H9 (cell line): ENCODE results near the gene GJE1. TPM values are rescaled to one million over a fixed set of nuclear protein-coding genes. Genes with fewer than 3 reads are reported as not detected.

ENCODE experiments used
- DNase-seq: peaks from one replicate; pipeline ENCODE4 v3.0.0-alpha.2; 2017
- H2AFZ ChIP-seq: one replicate; pipeline ENCODE4 v1.6.1; 2013; ENCODE audit warnings: mild to moderate bottlenecking, low read length, control low read depth, moderate library complexity
- H2AK5ac ChIP-seq: 2 replicates; pipeline ENCODE4 v1.6.1; 2013; ENCODE audit warnings: low read length, control low read depth, mixed read lengths; ENCODE audit not compliant: insufficient read length
- H2BK120ac ChIP-seq: one replicate; pipeline ENCODE4 v1.6.1; 2013; ENCODE audit warnings: low read depth, mild to moderate bottlenecking, low read length, control low read depth, inconsistent platforms; ENCODE audit not compliant: poor library complexity, severe bottlenecking
- H2BK12ac ChIP-seq: 2 replicates; pipeline ENCODE4 v1.6.1; 2013; ENCODE audit warnings: low read length, control low read depth, mixed read lengths, low read depth; ENCODE audit not compliant: insufficient read length
- H2BK15ac ChIP-seq: 2 replicates; pipeline ENCODE4 v1.6.1; 2013; ENCODE audit warnings: low read depth, low read length, control low read depth
- H2BK20ac ChIP-seq: one replicate; pipeline ENCODE4 v1.6.1; 2013; ENCODE audit warnings: low read depth, mild to moderate bottlenecking, low read length, control low read depth, inconsistent platforms; ENCODE audit not compliant: poor library complexity, severe bottlenecking
- H2BK5ac ChIP-seq: 2 replicates; pipeline ENCODE4 v1.6.1; 2013; ENCODE audit warnings: low read length, control low read depth, mixed read lengths; ENCODE audit not compliant: insufficient read length
- H3K14ac ChIP-seq: 2 replicates; pipeline ENCODE4 v1.6.1; 2013; ENCODE audit warnings: low read length, control low read depth; ENCODE audit not compliant: insufficient read depth
- H3K18ac ChIP-seq: 2 replicates; pipeline ENCODE4 v1.6.1; 2013; ENCODE audit warnings: low read depth, mild to moderate bottlenecking, mixed read lengths, low read length, control low read depth; ENCODE audit not compliant: insufficient read length
- H3K23ac ChIP-seq: 2 replicates; pipeline ENCODE4 v1.6.1; 2013; ENCODE audit warnings: low read length, control low read depth, mixed read lengths, low read depth; ENCODE audit not compliant: insufficient read length
- H3K23me2 ChIP-seq: 2 replicates; pipeline ENCODE4 v1.6.1; 2013; ENCODE audit warnings: low read depth, mild to moderate bottlenecking, mixed read lengths, low read length, control low read depth; ENCODE audit not compliant: insufficient read length, poor library complexity, severe bottlenecking
- H3K27ac ChIP-seq: 2 replicates; pipeline ENCODE4 v1.5.1; 2013; ENCODE audit warnings: low read length, control low read depth, mixed read lengths, low read depth; ENCODE audit not compliant: insufficient read length
- H3K27me3 ChIP-seq: 2 replicates; pipeline ENCODE4 v1.6.1; 2013; ENCODE audit warnings: low read length, control low read depth, inconsistent platforms; ENCODE audit not compliant: insufficient read depth
- H3K4ac ChIP-seq: 2 replicates; pipeline ENCODE4 v1.6.1; 2013; ENCODE audit warnings: low read depth, mild to moderate bottlenecking, control low read depth, inconsistent platforms, low read length, moderate library complexity
- H3K4me1 ChIP-seq: 2 replicates; pipeline ENCODE4 v1.6.1; 2013; ENCODE audit warnings: low read length, control low read depth, inconsistent platforms; ENCODE audit not compliant: insufficient read depth
- H3K4me2 ChIP-seq: 2 replicates; pipeline ENCODE4 v1.6.1; 2013; ENCODE audit warnings: low read length, control low read depth, mixed read lengths; ENCODE audit not compliant: insufficient read length, insufficient read depth
- H3K56ac ChIP-seq: 2 replicates; pipeline ENCODE4 v1.6.1; 2013; ENCODE audit warnings: low read depth, mild to moderate bottlenecking, mixed read lengths, low read length, control low read depth; ENCODE audit not compliant: insufficient read length
- H3K79me1 ChIP-seq: 2 replicates; pipeline ENCODE4 v1.6.1; 2013; ENCODE audit warnings: low read depth, mild to moderate bottlenecking, moderate library complexity, low read length, control low read depth, inconsistent platforms; ENCODE audit not compliant: insufficient read depth, poor library complexity, severe bottlenecking
- H3K79me2 ChIP-seq: 2 replicates; pipeline ENCODE4 v1.6.1; 2013; ENCODE audit warnings: low read length, control low read depth, inconsistent platforms; ENCODE audit not compliant: insufficient read depth
- H3K9ac ChIP-seq: 2 replicates; pipeline ENCODE4 v1.6.1; 2013; ENCODE audit warnings: low read length, control low read depth, mixed read lengths; ENCODE audit not compliant: insufficient read length; ENCODE audit errors: extremely low read depth
- H3K9me3 ChIP-seq: one replicate; pipeline ENCODE4 v1.6.1; 2013; ENCODE audit warnings: low read depth, low read length, inconsistent platforms; ENCODE audit not compliant: control insufficient read depth
- H3T11ph ChIP-seq: one replicate; pipeline ENCODE4 v1.6.1; 2013; ENCODE audit warnings: mild to moderate bottlenecking, low read length, control low read depth, inconsistent platforms
- H4K20me1 ChIP-seq: one replicate; pipeline ENCODE4 v1.6.1; 2013; ENCODE audit not compliant: control insufficient read depth, insufficient read length, insufficient read depth
- H4K5ac ChIP-seq: 2 replicates; pipeline ENCODE4 v1.6.1; 2013; ENCODE audit warnings: low read depth, mild to moderate bottlenecking, mixed read lengths, low read length, control low read depth; ENCODE audit not compliant: insufficient read length
- H4K8ac ChIP-seq: replicated peaks from 2 replicates; pipeline ENCODE4 v1.6.1; 2013; ENCODE audit warnings: low read length, control low read depth, mixed read lengths, low read depth; ENCODE audit not compliant: insufficient read length
- H4K91ac ChIP-seq: 2 replicates; pipeline ENCODE4 v1.6.1; 2013; ENCODE audit warnings: low read depth, mild to moderate bottlenecking, moderate library complexity, mixed read lengths, low read length, control low read depth; ENCODE audit not compliant: insufficient read length
- H3K27ac Mint-ChIP-seq, 3 experiments: 2 replicates in 2 of 3; 3 replicates in 1 of 3; pipeline ENCODE4 v1.8.0; 2020 to 2021; ENCODE audit warnings: mixed read lengths in 3 of 3, mild to moderate bottlenecking in 1 of 3, moderate library complexity in 1 of 3
- H3K27me3 Mint-ChIP-seq: 2 replicates; pipeline ENCODE4 v1.8.0; 2021; ENCODE audit warnings: low read depth, mild to moderate bottlenecking, moderate library complexity, mixed read lengths
- H3K36me3 Mint-ChIP-seq, 3 experiments: 2 replicates in 2 of 3; 3 replicates in 1 of 3; pipeline ENCODE4 v1.8.0; 2020 to 2021; ENCODE audit warnings: low read depth in 3 of 3, mixed read lengths in 3 of 3; ENCODE audit not compliant: insufficient read depth in 1 of 3
- H3K4me1 Mint-ChIP-seq, 2 experiments: 2 replicates each; pipeline ENCODE4 v1.8.0; 2020; ENCODE audit warnings: mixed read lengths in 2 of 2
- H3K4me3 Mint-ChIP-seq, 2 experiments: 2 replicates in 1 of 2; 3 replicates in 1 of 2; pipeline ENCODE4 v1.8.0; 2020 to 2021; ENCODE audit warnings: mild to moderate bottlenecking in 2 of 2, mixed read lengths in 2 of 2, moderate library complexity in 1 of 2
- H3K9me3 Mint-ChIP-seq, 2 experiments: 2 replicates in 1 of 2; 3 replicates in 1 of 2; pipeline ENCODE4 v1.8.0; 2020; ENCODE audit warnings: mild to moderate bottlenecking in 2 of 2, mixed read lengths in 2 of 2, moderate library complexity in 1 of 2
- CTCF ChIP-seq: fragments of 200-600 bp; sonication (generic); conservative IDR thresholded peaks from 3 replicates; pipeline ENCODE4 v1.8.0; 2021; ENCODE audit warnings: antibody characterized with exemption, mild to moderate bottlenecking
- WGBS: extraction: QIAGEN DNeasy Blood & Tissue Kit; methylation state at CpG from one replicate; pipeline ENCODE4 v1.1.7; 2013; ENCODE audit warnings: missing lambda C conversion rate, low lambda C conversion rate, mixed read lengths; ENCODE audit not compliant: insufficient read length; ENCODE audit errors: extremely low coverage; 5-methylcytosine and 5-hydroxymethylcytosine counted together
- total RNA-seq: library from RNA; stranded (reverse); gene quantifications from 2 replicates; pipeline ENCODE4 v1.2.1, GENCODE V29; 2021

Gene GJE1
- total RNA-seq, 1 experiment from 2014 or later = not detected

- Histone ChIP-seq H2AK5ac (no peak overlapping the region), H2AFZ (no peak overlapping the region), H3K4me2 (no peak overlapping the region), H3K9ac (no peak overlapping the region), H4K91ac (no peak overlapping the region), H3T11ph (no peak overlapping the region), H2BK120ac (no peak overlapping the region), H3K14ac (no peak overlapping the region), H3K27ac (no peak overlapping the region), H4K20me1 (no peaks in the 10 kb centered on the region), H4K5ac (no peak overlapping the region), H2BK12ac (no peak overlapping the region), H3K4ac (no peak overlapping the region), H3K27me3 (no peaks in the 10 kb centered on the region), H3K23me2 (no peaks in the 10 kb centered on the region), H4K8ac (no peak overlapping the region), H3K79me2 (no peaks in the 10 kb centered on the region), H3K79me1 (no peaks in the 10 kb centered on the region), H2BK20ac (no peak overlapping the region), H3K18ac (no peak overlapping the region), H2BK15ac (no peak overlapping the region), H3K9me3 (no peaks in the 10 kb centered on the region), H3K4me1 (no peaks in the 10 kb centered on the region), H2BK5ac (no peak overlapping the region), H3K23ac (no peak overlapping the region), H3K56ac (no peak overlapping the region)
- H3K36me3 Mint-ChIP-seq = peaks cover 0 to 2% (median 0%) of the 10 kb centered on the region in 3 experiments; a peak in 1 of 7 replicates
- TF ChIP-seq CTCF = no peak
- DNase-seq = no peak
- no peaks in the 10 kb centered on the region for H3K9me3 Mint-ChIP-seq
- no peak overlapping the region for H3K27ac Mint-ChIP-seq
- peaks cover 4 to 5% of the 10 kb centered on the region in 2 experiments for H3K4me1 Mint-ChIP-seq
- no peak overlapping the region for H3K4me3 Mint-ChIP-seq
- H3K27me3 Mint-ChIP-seq = no peaks in the 10 kb centered on the region
- WGBS = no CpG with 5 or more reads among the region's 2 CpGs
Observed at GRCh38 chr6:142118925-142119324, 13.8 kb upstream of the GJE1 start.
